Smooth muscle cell (in vitro differentiated cells): ENCODE data around the gene ATF1. TPM values are rescaled to one million over a fixed set of nuclear protein-coding genes. Genes with fewer than 3 reads are reported as not detected.
"Not testable (repeated sequence)": the region's sequence is repeated elsewhere in the genome, so short reads cannot be mapped to it uniquely, and the experiment has no call there.

ENCODE experiments used
- DNase-seq: peaks from one replicate; lab custom pipeline; 2025; ENCODE audit not compliant: unreplicated experiment; lab: John Stamatoyannopoulos, UW
- H2AFZ ChIP-seq: fragments of 200-600 bp; sonication (generic); 2 replicates; pipeline ENCODE4 v1.6.0; 2016; ENCODE audit warnings: antibody characterized with exemption, low read depth, mild to moderate bottlenecking
- H3F3A ChIP-seq: fragments of 200-600 bp; sonication (generic); 2 replicates; pipeline ENCODE4 v1.6.0; 2017; ENCODE audit warnings: antibody characterized with exemption, low read depth
- H3K27ac ChIP-seq: fragments of 200-600 bp; sonication (generic); 2 replicates; pipeline ENCODE4 v1.5.1; 2016; ENCODE audit warnings: low read depth, mild to moderate bottlenecking
- H3K27me3 ChIP-seq: fragments of 200-600 bp; sonication (generic); 2 replicates; pipeline ENCODE4 v1.6.1; 2016; ENCODE audit warnings: low read depth, mild to moderate bottlenecking
- H3K36me3 ChIP-seq: fragments of 200-600 bp; sonication (generic); 2 replicates; pipeline ENCODE4 v1.5.1; 2016; ENCODE audit warnings: low read depth
- H3K4me1 ChIP-seq: fragments of 200-600 bp; sonication (generic); 2 replicates; pipeline ENCODE4 v1.5.1; 2016; ENCODE audit warnings: low read depth
- H3K4me2 ChIP-seq: fragments of 200-600 bp; sonication (generic); 2 replicates; pipeline ENCODE4 v1.6.0; 2016; ENCODE audit warnings: mild to moderate bottlenecking
- H3K4me3 ChIP-seq: fragments of 200-600 bp; sonication (generic); 2 replicates; pipeline ENCODE4 v1.5.1; 2016; ENCODE audit warnings: mild to moderate bottlenecking
- H3K79me2 ChIP-seq: fragments of 200-600 bp; sonication (generic); 2 replicates; pipeline ENCODE4 v1.6.0; 2016; ENCODE audit warnings: low read depth, mild to moderate bottlenecking
- H3K9ac ChIP-seq: fragments of 200-600 bp; sonication (generic); 2 replicates; pipeline ENCODE4 v1.6.0; 2016; ENCODE audit warnings: low read depth
- H3K9me3 ChIP-seq: fragments of 200-600 bp; sonication (generic); replicated peaks from 2 replicates; pipeline ENCODE4 v1.5.1; 2016; ENCODE audit warnings: low read depth
- H4K20me1 ChIP-seq: fragments of 200-600 bp; sonication (generic); 2 replicates; pipeline ENCODE4 v1.6.0; 2016; ENCODE audit warnings: low read depth
- WGBS: methylation state at CpG from one replicate; pipeline ENCODE4 v1.1.7; 2016; ENCODE audit warnings: low lambda C conversion rate; 5-methylcytosine and 5-hydroxymethylcytosine counted together
- polyA plus RNA-seq: library from polyadenylated mRNA; unstranded; fragments of >200 nt; fragmentation: Nextera tagmentation; extraction: Ambion mirVana; gene quantifications from 2 replicates; pipeline ENCODE4 v1.2.1, GENCODE V29; 2016
- total RNA-seq: library from RNA; depleted of rRNA; stranded (reverse); fragments of >200 nt; gene quantifications from 2 replicates; pipeline ENCODE4 v1.2.3, GENCODE V29; 2014
- TF ChIP-seq, protein P1 (sequence below): fragments of 200-600 bp; sonication (generic); IDR thresholded peaks from 2 replicates; pipeline ENCODE4 v1.5.1; 2017; ENCODE audit warnings: borderline replicate concordance, mild to moderate bottlenecking, antibody characterized with exemption; ENCODE audit not compliant: insufficient read depth, poor library complexity, severe bottlenecking

Gene ATF1
- total and polyA plus RNA-seq, 2 experiments from 2014 or later, result 20.7 to 28.4 TPM

DNA sequence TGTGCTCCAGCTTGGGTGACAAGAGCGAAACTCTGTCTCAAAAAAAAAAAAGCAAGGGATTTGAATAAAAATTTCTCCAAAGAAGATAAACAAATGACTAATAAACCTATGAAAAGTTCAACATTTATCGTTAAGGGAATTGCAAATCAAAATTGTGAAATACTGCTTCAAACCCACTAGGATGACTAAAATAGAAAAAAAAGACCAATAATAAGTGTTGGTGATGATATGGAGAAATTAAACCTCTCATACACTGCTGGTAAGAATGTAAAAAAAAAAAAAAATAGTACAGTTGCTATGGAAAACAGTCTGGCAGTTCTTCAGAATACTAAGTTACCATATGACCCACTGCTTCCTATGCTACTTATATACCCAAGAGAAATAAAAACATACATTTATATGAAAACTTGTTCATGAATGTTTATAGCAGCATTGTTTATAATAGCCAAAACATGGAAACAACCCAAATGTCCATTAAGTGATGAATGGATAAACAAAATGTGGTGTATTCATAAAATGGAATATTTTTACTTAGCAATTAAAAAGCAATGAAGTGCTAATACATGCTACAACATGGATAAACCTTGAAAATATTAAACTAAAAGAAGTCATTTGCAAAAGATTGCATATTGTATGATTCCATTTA lies 39.5 kb downstream of the ATF1 start:
- DNase-seq, result no peak
- Histone ChIP-seq H3K4me2 (no peak overlapping the region), H3K9ac (no peak overlapping the region), H3K27me3 (no peaks in the 10 kb centered on the region), H3F3A (no peaks in the 10 kb centered on the region), H3K4me3 (no peak overlapping the region), H3K36me3 (peaks cover 22% of the 10 kb centered on the region), H4K20me1 (no peaks in the 10 kb centered on the region), H3K79me2 (no peaks in the 10 kb centered on the region), H3K4me1 (no peaks in the 10 kb centered on the region), H3K9me3 (peaks cover 14% of the 10 kb centered on the region), H3K27ac (no peak overlapping the region), H2AFZ (no peak overlapping the region)
- 97% methylated on average over 2 of the region's 2 CpGs for WGBS
- TF ChIP-seq, protein P1, sequence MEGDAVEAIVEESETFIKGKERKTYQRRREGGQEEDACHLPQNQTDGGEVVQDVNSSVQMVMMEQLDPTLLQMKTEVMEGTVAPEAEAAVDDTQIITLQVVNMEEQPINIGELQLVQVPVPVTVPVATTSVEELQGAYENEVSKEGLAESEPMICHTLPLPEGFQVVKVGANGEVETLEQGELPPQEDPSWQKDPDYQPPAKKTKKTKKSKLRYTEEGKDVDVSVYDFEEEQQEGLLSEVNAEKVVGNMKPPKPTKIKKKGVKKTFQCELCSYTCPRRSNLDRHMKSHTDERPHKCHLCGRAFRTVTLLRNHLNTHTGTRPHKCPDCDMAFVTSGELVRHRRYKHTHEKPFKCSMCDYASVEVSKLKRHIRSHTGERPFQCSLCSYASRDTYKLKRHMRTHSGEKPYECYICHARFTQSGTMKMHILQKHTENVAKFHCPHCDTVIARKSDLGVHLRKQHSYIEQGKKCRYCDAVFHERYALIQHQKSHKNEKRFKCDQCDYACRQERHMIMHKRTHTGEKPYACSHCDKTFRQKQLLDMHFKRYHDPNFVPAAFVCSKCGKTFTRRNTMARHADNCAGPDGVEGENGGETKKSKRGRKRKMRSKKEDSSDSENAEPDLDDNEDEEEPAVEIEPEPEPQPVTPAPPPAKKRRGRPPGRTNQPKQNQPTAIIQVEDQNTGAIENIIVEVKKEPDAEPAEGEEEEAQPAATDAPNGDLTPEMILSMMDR, result no peak

DNA sequence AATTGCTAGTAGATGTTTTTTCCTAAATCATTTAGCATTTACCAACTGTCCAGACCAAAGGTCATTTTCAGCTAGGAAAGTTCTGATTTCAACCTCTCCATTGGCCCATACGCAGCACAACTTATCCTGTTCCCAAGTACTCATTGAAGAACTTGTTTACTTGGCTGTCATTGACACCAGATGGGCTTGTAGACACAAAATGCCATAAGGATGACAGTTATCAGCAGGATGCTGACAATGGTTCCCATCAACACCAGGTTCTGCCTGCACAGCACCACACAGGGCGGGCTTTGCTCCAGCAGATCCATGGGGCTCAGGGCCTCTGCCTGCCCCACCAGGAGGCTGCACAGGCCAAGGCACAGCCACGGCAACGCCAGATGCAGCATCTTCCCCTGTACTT lies 42.3 kb downstream of the ATF1 start:
- H3F3A ChIP-seq, result no peaks in the 10 kb centered on the region
- TF ChIP-seq, protein P1, result no peak
- WGBS, result 98% methylated on average over 4 of the region's 4 CpGs

DNA sequence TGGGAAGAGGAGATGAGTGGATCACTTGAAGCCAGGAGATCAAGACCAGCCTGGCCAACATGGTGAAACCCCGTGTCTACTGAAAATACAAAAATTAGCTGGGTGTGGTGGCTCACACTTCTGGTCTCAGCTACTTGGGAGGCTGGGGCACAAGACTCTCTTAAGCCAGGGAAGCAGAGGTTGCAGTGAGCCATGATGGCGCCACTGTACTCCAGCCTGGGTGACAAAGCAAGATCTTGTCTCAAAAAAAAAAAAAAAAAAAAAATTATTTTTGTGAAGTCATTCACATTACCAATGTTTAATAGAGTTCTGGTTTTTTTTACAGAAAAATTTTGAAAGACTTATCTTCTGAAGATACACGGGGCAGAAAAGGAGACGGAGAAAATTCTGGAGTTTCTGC lies 45.2 kb downstream of the ATF1 start:
- H3K9ac ChIP-seq, H3K27me3 ChIP-seq, H3K4me3 ChIP-seq, H3K9me3 ChIP-seq, H3K36me3 ChIP-seq, H2AFZ ChIP-seq, H3K4me1 ChIP-seq, H3K79me2 ChIP-seq, H4K20me1 ChIP-seq, H3F3A ChIP-seq, H3K4me2 ChIP-seq, DNase-seq, H3K27ac ChIP-seq: not testable (repeated sequence)
- WGBS, result over 99% methylated on average over 4 of the region's 4 CpGs

More for the DNA sequence above, 42.3 kb downstream of the ATF1 start:
- no peaks in the 10 kb centered on the region for H3K27me3 ChIP-seq
- no peaks in the 10 kb centered on the region for H4K20me1 ChIP-seq
- H3K4me3 ChIP-seq, result no peak overlapping the region
- no peak overlapping the region for H3K27ac ChIP-seq
- DNase-seq, result no peak
- H3K4me1 ChIP-seq, result no peaks in the 10 kb centered on the region
- H3K36me3 ChIP-seq, result no peaks in the 10 kb centered on the region
- H3K9me3 ChIP-seq, result no peaks in the 10 kb centered on the region
- no peaks in the 10 kb centered on the region for H3K79me2 ChIP-seq
- H3K9ac ChIP-seq, result no peak overlapping the region
- H2AFZ ChIP-seq, result no peak overlapping the region
- no peak overlapping the region for H3K4me2 ChIP-seq

DNA sequence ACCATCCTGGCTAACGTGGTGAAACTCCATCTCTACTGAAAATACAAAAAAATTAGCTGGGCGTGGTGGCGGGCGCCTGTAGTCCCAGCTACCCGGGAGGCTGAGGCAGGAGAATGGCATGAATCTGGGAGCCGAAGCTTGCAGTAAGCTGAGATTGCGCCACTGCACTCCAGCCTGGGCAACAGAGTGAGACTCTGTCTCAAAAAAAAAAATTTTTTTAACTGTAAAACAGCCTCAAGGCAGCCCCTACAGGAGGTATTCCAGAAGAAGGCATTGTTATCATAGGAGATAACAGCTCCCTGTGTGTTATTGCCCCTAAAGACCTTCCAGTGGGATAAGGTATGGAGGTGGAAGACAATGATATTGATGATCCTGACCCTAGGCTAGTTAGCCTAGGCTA lies 51.0 kb downstream of the ATF1 start:
- H3K4me2 ChIP-seq, H3K79me2 ChIP-seq, DNase-seq, H3K27me3 ChIP-seq, H3K27ac ChIP-seq, H3K4me3 ChIP-seq, H4K20me1 ChIP-seq, H3K4me1 ChIP-seq, H3K9me3 ChIP-seq, H3F3A ChIP-seq, H2AFZ ChIP-seq, H3K9ac ChIP-seq: not testable (repeated sequence)
- peaks cover 22% of the 10 kb centered on the region for H3K36me3 ChIP-seq
- 98% methylated on average over 7 of the region's 7 CpGs for WGBS

DNA sequence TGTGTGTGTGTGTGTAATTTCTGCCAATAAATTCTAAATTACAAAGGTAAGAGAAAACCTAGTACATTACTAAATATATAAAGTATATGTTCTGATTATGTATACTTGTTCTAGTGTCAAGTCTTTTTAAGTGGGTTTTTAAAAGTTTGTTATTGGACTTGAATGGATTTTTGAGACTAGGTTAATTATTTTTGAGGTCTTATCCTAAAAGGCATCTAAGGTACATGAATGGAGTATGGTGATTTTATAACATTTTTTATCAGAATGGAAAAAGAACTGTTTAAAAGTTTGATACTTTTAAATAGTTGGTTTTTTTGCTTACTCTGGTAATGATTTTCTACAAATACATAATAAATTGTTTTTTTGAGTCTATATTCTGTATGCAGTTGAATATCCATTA lies 56.3 kb downstream of the ATF1 start:
- Histone ChIP-seq H3K4me1 (no peaks in the 10 kb centered on the region), H3K27ac (no peak overlapping the region), H3K36me3 (peaks cover 17% of the 10 kb centered on the region), H3K4me2 (no peak overlapping the region), H3K9me3 (no peaks in the 10 kb centered on the region), H3K79me2 (no peaks in the 10 kb centered on the region), H2AFZ (no peak overlapping the region), H3K27me3 (no peaks in the 10 kb centered on the region), H4K20me1 (no peaks in the 10 kb centered on the region), H3F3A (peaks cover 4% of the 10 kb centered on the region), H3K9ac (no peak overlapping the region), H3K4me3 (no peak overlapping the region)
- TF ChIP-seq, protein P1, result no peak
- no peak for DNase-seq
